ENCODE data around the gene CTBP2.

GRCh38 chr10:124996854-124997215 lies 163.5 kb downstream of the CTBP2 start:
- no peak for TF ChIP-seq CTCF (conservative IDR thresholded peaks at IDR 0.05; ENCODE audit: low read depth, low read length)
- no peak for TF ChIP-seq EZH2 (IDR thresholded peaks at IDR 0.05; ENCODE audit: borderline replicate concordance, low read depth, low read length, poor library complexity, severe bottlenecking)
